Mesenchymal stem cell (in vitro differentiated cells and primary cell): ENCODE results near the gene CA9.
"Not testable (repeated sequence)": the region's sequence is repeated elsewhere in the genome, so short reads cannot be mapped to it uniquely, and the experiment has no call there.

Experiments
- DNase-seq: peaks from one replicate; pipeline ENCODE4 v3.0.0-alpha.2; 2013
- H2AFZ ChIP-seq: one replicate; pipeline ENCODE4 v1.6.1; 2013; ENCODE audit warnings: low read depth, mild to moderate bottlenecking, control low read depth, inconsistent platforms, low read length, moderate library complexity
- H2AK5ac ChIP-seq: 2 replicates; pipeline ENCODE4 v1.6.1; 2013; ENCODE audit warnings: low read length, moderate library complexity, mild to moderate bottlenecking, inconsistent platforms; ENCODE audit not compliant: severe bottlenecking
- H2BK120ac ChIP-seq: one replicate; pipeline ENCODE4 v1.6.1; 2013; ENCODE audit warnings: low read depth, mild to moderate bottlenecking, inconsistent platforms, low read length, moderate library complexity
- H2BK12ac ChIP-seq, 2 experiments: one replicate each; pipeline ENCODE4 v1.6.1; 2013; ENCODE audit warnings: inconsistent platforms in 2 of 2, low read length in 2 of 2, mild to moderate bottlenecking in 2 of 2, moderate library complexity in 2 of 2, control low read depth in 1 of 2
- H2BK15ac ChIP-seq: one replicate; pipeline ENCODE4 v1.6.1; 2013; ENCODE audit warnings: mild to moderate bottlenecking, low read depth, inconsistent platforms; ENCODE audit not compliant: poor library complexity, severe bottlenecking
- H2BK5ac ChIP-seq: 2 replicates; pipeline ENCODE4 v1.6.1; 2013; ENCODE audit warnings: low read depth, mild to moderate bottlenecking, low read length, control low read depth, inconsistent platforms; ENCODE audit not compliant: poor library complexity, severe bottlenecking
- H3K14ac ChIP-seq, 2 experiments: one replicate each; pipeline ENCODE4 v1.6.1; 2013; ENCODE audit warnings: inconsistent platforms in 2 of 2, low read length in 2 of 2, control low read depth in 1 of 2, mild to moderate bottlenecking in 1 of 2, moderate library complexity in 1 of 2
- H3K18ac ChIP-seq, 2 experiments: one replicate each; pipeline ENCODE4 v1.6.1; 2013; ENCODE audit warnings: inconsistent platforms in 2 of 2, low read length in 2 of 2, control low read depth in 1 of 2, low read depth in 1 of 2, mild to moderate bottlenecking in 1 of 2
- H3K23ac ChIP-seq, 2 experiments: one replicate each; pipeline ENCODE4 v1.6.1; 2013; ENCODE audit warnings: inconsistent platforms in 2 of 2, low read length in 2 of 2, mild to moderate bottlenecking in 2 of 2, moderate library complexity in 2 of 2, control low read depth in 1 of 2
- H3K27ac ChIP-seq: 2 replicates; pipeline ENCODE4 v1.5.1; 2013; ENCODE audit warnings: mild to moderate bottlenecking, moderate library complexity, low read length, control low read depth, inconsistent platforms; ENCODE audit not compliant: poor library complexity, severe bottlenecking
- H3K27me3 ChIP-seq, 2 experiments: 2 replicates each; pipeline versions ENCODE4 v1.6.1 to v1.7.0; 2013; ENCODE audit warnings: low read length in 2 of 2, mild to moderate bottlenecking in 2 of 2, moderate library complexity in 2 of 2, control low read depth in 1 of 2, inconsistent platforms in 1 of 2; ENCODE audit not compliant: control insufficient read depth in 1 of 2, insufficient read depth in 1 of 2
- H3K36me3 ChIP-seq, 2 experiments: 2 replicates each; pipeline versions ENCODE4 v1.6.1 to v1.7.0; 2013; ENCODE audit warnings: low read length in 2 of 2, control low read depth in 1 of 2, inconsistent platforms in 1 of 2, low read depth in 1 of 2, mild to moderate bottlenecking in 1 of 2; ENCODE audit not compliant: insufficient read depth in 2 of 2, control insufficient read depth in 1 of 2
- H3K4ac ChIP-seq, 2 experiments: one replicate each; pipeline ENCODE4 v1.6.1; 2013; ENCODE audit warnings: inconsistent platforms in 2 of 2, low read length in 2 of 2, mild to moderate bottlenecking in 2 of 2, moderate library complexity in 2 of 2, control low read depth in 1 of 2, low read depth in 1 of 2
- H3K4me1 ChIP-seq: 2 replicates; pipeline ENCODE4 v1.6.1; 2013; ENCODE audit warnings: low read depth, low read length, control low read depth; ENCODE audit not compliant: control insufficient read depth, insufficient read depth
- H3K4me2 ChIP-seq: 2 replicates; pipeline ENCODE4 v1.6.1; 2013; ENCODE audit warnings: low read length, mild to moderate bottlenecking, inconsistent platforms; ENCODE audit not compliant: poor library complexity, severe bottlenecking
- H3K4me3 ChIP-seq, 2 experiments: 2 replicates each; pipeline versions ENCODE4 v1.5.1 to v1.7.0; 2013; ENCODE audit warnings: low read length in 2 of 2, mild to moderate bottlenecking in 2 of 2, control low read depth in 1 of 2, low read depth in 1 of 2; ENCODE audit not compliant: insufficient read depth in 1 of 2
- H3K79me1 ChIP-seq: replicated peaks from 2 replicates; pipeline ENCODE4 v1.6.1; 2013; ENCODE audit warnings: mild to moderate bottlenecking, control low read depth, low read length, inconsistent platforms; ENCODE audit not compliant: poor library complexity, severe bottlenecking
- H3K9ac ChIP-seq: 2 replicates; pipeline ENCODE4 v1.7.0; 2013; ENCODE audit warnings: mild to moderate bottlenecking, low read length, moderate library complexity
- H3K9me3 ChIP-seq: 2 replicates; pipeline ENCODE4 v1.7.0; 2013; ENCODE audit warnings: mild to moderate bottlenecking, low read length; ENCODE audit not compliant: control insufficient read depth
- H4K8ac ChIP-seq: one replicate; pipeline ENCODE4 v1.6.1; 2013; ENCODE audit warnings: inconsistent platforms, mild to moderate bottlenecking, low read length, moderate library complexity
- H4K91ac ChIP-seq: one replicate; pipeline ENCODE4 v1.6.1; 2013; ENCODE audit warnings: mild to moderate bottlenecking, low read length, inconsistent platforms
- WGBS: methylation state at CpG from one replicate; pipeline ENCODE4 v1.1.7; 2013; ENCODE audit warnings: mixed read lengths; 5-methylcytosine and 5-hydroxymethylcytosine counted together

CA9 gene

DNA sequence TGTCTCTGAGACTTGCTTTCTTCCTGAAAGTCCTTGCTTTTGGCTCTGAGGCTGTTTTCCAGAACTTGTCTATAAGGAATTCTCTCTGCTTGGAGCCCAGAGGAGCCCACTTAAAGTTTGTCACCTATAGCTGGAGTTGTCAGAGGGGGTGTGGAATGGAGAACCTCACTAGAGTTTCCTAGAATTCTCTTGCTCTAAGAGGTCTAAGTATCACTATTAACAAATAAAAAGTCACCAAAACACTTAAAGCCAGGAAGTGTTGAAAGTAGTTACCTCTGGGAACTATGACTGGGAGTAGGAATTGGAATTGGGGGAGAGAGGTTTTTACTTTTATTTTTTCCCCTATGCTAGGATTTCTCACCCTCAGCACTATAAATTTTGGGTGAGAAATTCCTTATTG, 38.0 kb upstream of the CA9 start:
- no peak overlapping the region for H2BK12ac ChIP-seq
- no peak overlapping the region for H2BK15ac ChIP-seq
- no peak overlapping the region for H3K27ac ChIP-seq
- H2AK5ac ChIP-seq = no peak overlapping the region
- peaks cover 0 to 1% of the 10 kb centered on the region in 2 experiments for H3K36me3 ChIP-seq
- no peak overlapping the region for H3K4ac ChIP-seq
- no peak overlapping the region for H2AFZ ChIP-seq
- H3K4me2 ChIP-seq = no peak overlapping the region
- no peak overlapping the region for H2BK5ac ChIP-seq
- no peak overlapping the region for H4K8ac ChIP-seq
- H3K9me3 ChIP-seq = no peaks in the 10 kb centered on the region
- H2BK120ac ChIP-seq = no peak overlapping the region
- H3K4me1 ChIP-seq = no peaks in the 10 kb centered on the region
- no peak overlapping the region for H3K23ac ChIP-seq
- H3K79me1 ChIP-seq = no peaks in the 10 kb centered on the region
- no peaks in the 10 kb centered on the region for H3K27me3 ChIP-seq
- no peak overlapping the region for H3K14ac ChIP-seq
- DNase-seq = no peak
- H4K91ac ChIP-seq = no peak overlapping the region
- H3K18ac ChIP-seq = no peak overlapping the region
- no peak overlapping the region for H3K4me3 ChIP-seq
- no peak overlapping the region for H3K9ac ChIP-seq

DNA sequence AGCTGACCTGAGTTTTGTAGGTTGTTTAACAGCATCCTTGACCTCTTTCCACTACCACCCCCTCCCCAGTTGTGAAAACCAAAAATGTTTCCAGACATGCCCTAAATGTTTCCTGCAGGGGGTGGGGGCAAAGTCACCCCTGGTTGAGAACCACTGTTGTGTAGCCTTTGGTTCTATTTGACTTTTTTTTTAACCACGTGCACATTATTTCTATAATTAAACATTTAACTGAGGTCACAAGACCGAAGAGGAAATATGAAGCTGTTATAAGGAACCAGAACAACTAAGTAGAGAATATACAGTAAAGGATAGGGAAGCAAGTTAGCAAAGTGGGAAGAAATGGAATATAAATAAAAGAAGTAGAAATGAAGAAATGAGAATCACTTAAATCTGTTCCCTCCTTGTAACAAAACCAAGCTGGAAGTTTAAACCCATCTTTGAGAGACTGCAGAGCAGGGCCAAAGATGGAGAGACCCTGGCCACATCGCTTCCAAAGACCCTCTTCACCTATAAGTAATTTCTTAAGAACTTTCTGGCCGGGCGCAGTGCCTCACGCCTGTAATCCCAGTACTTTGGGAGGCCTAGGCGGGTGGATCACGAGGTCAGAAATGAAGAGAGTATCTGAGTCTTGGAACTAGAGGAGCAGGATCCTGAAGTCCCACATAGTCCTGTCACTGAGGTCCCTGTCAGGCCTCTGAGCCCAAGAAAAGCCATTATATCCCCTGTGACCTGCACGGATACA, 37.4 kb upstream of the CA9 start:
- Histone ChIP-seq H4K91ac (no peak overlapping the region), H3K27ac (no peak overlapping the region), H3K4me1 (no peaks in the 10 kb centered on the region), H3K18ac (no peak overlapping the region), H2AK5ac (no peak overlapping the region), H3K79me1 (no peaks in the 10 kb centered on the region), H3K4ac (no peak overlapping the region), H2BK15ac (no peak overlapping the region), H2BK12ac (no peak overlapping the region), H3K9ac (no peak overlapping the region), H2AFZ (no peak overlapping the region), H3K4me2 (no peak overlapping the region), H3K4me3 (no peak overlapping the region), H4K8ac (no peak overlapping the region), H2BK120ac (no peak overlapping the region), H3K9me3 (no peaks in the 10 kb centered on the region), H3K27me3 (no peaks in the 10 kb centered on the region), H3K23ac (no peak overlapping the region), H2BK5ac (no peak overlapping the region), H3K14ac (no peak overlapping the region), H3K36me3 (peaks cover 0 to 4% of the 10 kb centered on the region in 2 experiments)
- DNase-seq = no peak
- WGBS = 91% methylated on average over 8 of the region's 9 CpGs

DNA sequence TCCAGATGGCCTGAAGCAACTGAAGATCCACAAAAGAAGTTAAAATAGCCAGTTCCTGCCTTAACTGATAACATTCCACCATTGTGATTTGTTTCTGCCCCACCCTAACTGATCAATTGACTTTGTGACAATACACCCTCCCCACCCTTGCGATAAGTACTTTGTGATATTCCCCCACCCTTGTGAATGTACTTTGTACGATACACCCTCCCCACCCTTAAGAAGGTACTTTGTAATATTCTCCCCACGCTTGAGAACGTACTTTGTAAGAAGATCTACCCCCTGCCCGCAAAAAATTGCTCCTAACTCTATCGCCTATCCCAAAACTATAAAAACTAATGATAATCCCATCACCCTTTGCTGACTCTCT, 36.9 kb upstream of the CA9 start:
- H3K9me3 ChIP-seq, H4K8ac ChIP-seq, H3K14ac ChIP-seq, H2BK120ac ChIP-seq, H2BK12ac ChIP-seq, H2BK5ac ChIP-seq, H3K79me1 ChIP-seq, H3K4me3 ChIP-seq, H4K91ac ChIP-seq, H3K4me2 ChIP-seq, H3K27ac ChIP-seq, H3K23ac ChIP-seq, H2AFZ ChIP-seq, H3K27me3 ChIP-seq, H3K4ac ChIP-seq, H3K9ac ChIP-seq, H3K36me3 ChIP-seq, H2BK15ac ChIP-seq, H2AK5ac ChIP-seq, H3K4me1 ChIP-seq, DNase-seq, H3K18ac ChIP-seq: not testable (repeated sequence)
- 95% methylated on average over 6 of the region's 6 CpGs for WGBS

DNA sequence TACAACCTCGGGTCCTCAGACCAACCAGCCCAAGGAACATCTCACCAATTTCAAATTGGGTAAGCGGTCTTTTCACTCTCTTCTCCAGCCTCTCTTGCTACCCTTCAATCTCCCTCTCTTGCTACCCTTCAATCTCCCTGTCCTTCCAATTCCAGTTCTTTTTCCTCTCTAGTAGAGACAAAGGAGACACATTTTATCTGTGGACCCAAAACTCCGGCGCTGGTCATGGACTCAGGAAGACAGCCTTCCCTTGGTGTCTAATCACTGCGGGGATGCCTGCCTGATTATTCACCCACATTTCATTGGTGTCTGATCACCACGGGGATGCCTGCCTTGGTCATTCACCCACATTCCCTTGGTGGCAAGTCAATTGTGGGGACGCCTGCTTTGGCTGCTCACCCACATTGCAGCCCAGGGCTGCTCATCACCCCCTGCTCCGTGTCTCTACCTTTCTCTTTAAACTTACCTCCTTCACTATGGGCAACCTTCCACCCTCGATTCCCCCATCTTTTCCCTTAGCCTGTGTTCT, 36.2 kb upstream of the CA9 start:
- H4K8ac ChIP-seq, H3K9me3 ChIP-seq, H2BK15ac ChIP-seq, H3K4me3 ChIP-seq, H2BK120ac ChIP-seq, H3K36me3 ChIP-seq, H4K91ac ChIP-seq, H3K14ac ChIP-seq, H2BK12ac ChIP-seq, H3K18ac ChIP-seq, H3K4me1 ChIP-seq, H3K27ac ChIP-seq, H2AFZ ChIP-seq, H2BK5ac ChIP-seq, H3K79me1 ChIP-seq, H2AK5ac ChIP-seq, H3K27me3 ChIP-seq, DNase-seq, H3K4me2 ChIP-seq, H3K4ac ChIP-seq, H3K9ac ChIP-seq, H3K23ac ChIP-seq: not testable (repeated sequence)
- 92% methylated on average over 9 of the region's 9 CpGs for WGBS
